ENCODE data around the gene DRD4.

DRD4 gene

GRCh38 chr11:636511-637332 lies at the start of gene DRD4:
Gene DRD4, plus strand, starts transcription at chr11:637269. Its CDS starts 36 bp downstream, at chr11:637305.
- DNase-seq (ENCODE audit: low read depth): no peak

- no peak for DNase-seq (ENCODE audit: low read depth)
Observed at GRCh38 chr11:587546-587945, 49.5 kb upstream of the DRD4 start.

- DNase-seq (ENCODE audit: low read depth): no peak
Observed at GRCh38 chr11:587978-588380, 49.1 kb upstream of the DRD4 start.

GRCh38 chr11:589798-590197 lies 47.3 kb upstream of the DRD4 start:
- no peak for DNase-seq (ENCODE audit: low read depth)

- DNase-seq (ENCODE audit: low read depth): no peak
Observed at GRCh38 chr11:590997-591396, 46.1 kb upstream of the DRD4 start.

- DNase-seq (ENCODE audit: low read depth): no peak
Observed at GRCh38 chr11:592501-592900, 44.6 kb upstream of the DRD4 start.

- DNase-seq (ENCODE audit: low read depth): no peak
Observed at GRCh38 chr11:592918-593317, 44.2 kb upstream of the DRD4 start.

- no peak for DNase-seq (ENCODE audit: low read depth)
Observed at GRCh38 chr11:593347-593746, 43.7 kb upstream of the DRD4 start.

GRCh38 chr11:595400-595799 lies 41.7 kb upstream of the DRD4 start:
- DNase-seq (ENCODE audit: low read depth): no peak

- no peak for DNase-seq (ENCODE audit: low read depth)
Observed at GRCh38 chr11:596374-596773, 40.7 kb upstream of the DRD4 start.

GRCh38 chr11:597166-597725 lies 39.8 kb upstream of the DRD4 start:
- no peak for DNase-seq (ENCODE audit: low read depth)

- DNase-seq (ENCODE audit: low read depth): no peak
Observed at GRCh38 chr11:598005-598680, 38.9 kb upstream of the DRD4 start.

GRCh38 chr11:601573-602245 lies 35.4 kb upstream of the DRD4 start:
- no peak for DNase-seq (ENCODE audit: low read depth)

- no peak for DNase-seq (ENCODE audit: low read depth)
Observed at GRCh38 chr11:603154-603553, 33.9 kb upstream of the DRD4 start.

- DNase-seq (ENCODE audit: low read depth): no peak
Observed at GRCh38 chr11:605286-606129, 31.6 kb upstream of the DRD4 start.

GRCh38 chr11:606245-606644 lies 30.8 kb upstream of the DRD4 start:
- no peak for DNase-seq (ENCODE audit: low read depth)

GRCh38 chr11:607020-607780 lies 29.9 kb upstream of the DRD4 start:
- DNase-seq (ENCODE audit: low read depth): no peak

- DNase-seq (ENCODE audit: low read depth): no peak
Observed at GRCh38 chr11:607971-608659, 29.0 kb upstream of the DRD4 start.

- no peak for DNase-seq (ENCODE audit: low read depth)
Observed at GRCh38 chr11:608791-609251, 28.2 kb upstream of the DRD4 start.

GRCh38 chr11:609341-609811 lies 27.7 kb upstream of the DRD4 start:
- no peak for DNase-seq (ENCODE audit: low read depth)

All from non-pigmented ciliary epithelial cell (primary cell).